ENCODE results near the gene DDX5.

The DDX5 gene

GRCh38 chr17:64506201-64506575 is at the start of gene DDX5:
Gene DDX5, minus strand, starts transcription at chr17:64506289. Its CDS starts 170 bp downstream, at chr17:64506119.
- DNase-seq (ENCODE audit: low read depth): peak; percentile 94

DNA sequence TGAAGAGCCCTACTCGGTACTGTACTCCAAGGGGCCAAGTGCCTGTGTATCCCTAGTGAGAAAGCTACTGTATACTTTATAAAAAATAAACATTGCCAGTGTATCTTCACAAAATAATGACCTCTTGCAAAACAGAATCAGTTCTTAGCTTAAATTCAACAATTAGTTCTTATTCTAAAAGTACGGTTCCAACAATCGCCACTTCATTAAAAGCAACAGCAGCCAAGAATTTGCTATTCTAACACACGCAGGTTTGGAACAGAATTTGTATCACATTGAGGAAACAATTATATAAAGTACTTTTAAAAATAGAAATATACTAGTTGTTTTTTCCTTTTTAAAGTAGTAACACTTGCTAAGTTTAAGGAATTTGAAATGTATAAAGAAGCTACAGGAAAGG is 49.2 kb upstream of the DDX5 start:
- no peak for DNase-seq (ENCODE audit: low read depth)

DNA sequence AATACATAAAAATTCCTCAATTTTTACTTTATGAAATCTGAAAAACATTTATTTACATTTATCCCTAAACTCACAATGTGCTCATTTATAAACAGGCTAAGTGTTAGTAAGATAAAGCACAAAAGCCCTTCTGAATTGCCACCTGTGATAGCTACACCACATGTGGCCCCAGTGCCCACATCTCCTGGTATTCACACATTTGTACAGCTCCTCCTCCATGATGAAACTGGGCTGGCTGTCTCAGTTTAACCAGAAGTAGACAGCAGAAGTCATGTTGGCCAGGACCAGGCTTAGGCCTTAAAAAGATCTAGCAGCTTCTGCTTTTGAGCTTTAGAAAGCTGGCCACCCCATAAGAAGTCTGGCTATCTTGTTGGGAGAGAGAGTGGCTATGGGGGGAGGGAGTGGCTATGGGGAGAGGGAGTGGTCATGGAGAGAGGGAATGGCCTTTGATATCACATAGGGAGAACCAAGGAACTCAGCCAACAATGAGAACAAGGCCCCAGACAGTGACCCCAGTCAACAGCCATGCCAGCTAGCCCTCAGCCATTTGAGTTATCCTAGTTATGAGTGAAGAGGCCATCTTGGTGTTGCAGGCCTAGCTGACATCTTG is 48.0 kb upstream of the DDX5 start:
- no peak for DNase-seq (ENCODE audit: low read depth)

DNA sequence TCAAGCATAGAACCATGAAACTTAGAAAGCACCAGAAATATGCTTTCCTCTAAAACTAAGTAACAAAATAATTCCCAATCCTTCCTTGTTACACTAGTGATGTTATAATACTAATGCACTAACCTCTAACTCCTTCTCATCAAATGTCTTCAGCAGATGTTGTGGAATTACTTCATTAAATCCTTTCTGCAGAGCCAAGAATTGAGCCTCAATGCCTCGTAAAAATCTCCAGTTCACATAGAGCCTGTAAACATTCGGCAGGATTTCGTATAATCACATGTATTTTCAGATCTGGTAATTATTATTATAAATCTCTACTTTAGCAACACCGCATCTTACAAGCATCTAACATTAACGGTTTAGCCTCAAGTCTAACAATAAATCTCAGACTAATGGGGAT is 45.4 kb upstream of the DDX5 start:
- DNase-seq (ENCODE audit: low read depth): peak; percentile 24

DNA sequence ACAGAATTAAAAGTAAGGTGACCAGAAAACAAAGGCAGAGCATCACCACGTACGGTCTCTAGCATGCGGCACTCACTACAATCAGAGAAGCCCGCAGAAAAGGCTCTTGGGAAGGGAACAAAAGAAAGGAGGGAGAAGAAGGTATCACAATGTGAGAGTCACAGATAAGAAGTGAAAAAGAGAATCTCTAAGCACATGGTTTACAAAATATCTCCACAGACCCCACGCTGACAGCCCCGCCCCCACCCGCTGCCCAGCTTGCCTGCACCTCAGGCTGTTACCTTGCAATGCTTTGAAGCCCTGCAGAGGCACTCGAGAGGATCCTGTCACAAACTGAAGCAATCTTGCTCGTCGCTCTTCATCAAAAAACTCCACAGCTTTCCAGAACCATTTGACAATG is 41.2 kb upstream of the DDX5 start:
- DNase-seq (ENCODE audit: low read depth): no peak

GRCh38 chr17:64546716-64547115 is 40.6 kb upstream of the DDX5 start:
- no peak for DNase-seq (ENCODE audit: low read depth)

DNA sequence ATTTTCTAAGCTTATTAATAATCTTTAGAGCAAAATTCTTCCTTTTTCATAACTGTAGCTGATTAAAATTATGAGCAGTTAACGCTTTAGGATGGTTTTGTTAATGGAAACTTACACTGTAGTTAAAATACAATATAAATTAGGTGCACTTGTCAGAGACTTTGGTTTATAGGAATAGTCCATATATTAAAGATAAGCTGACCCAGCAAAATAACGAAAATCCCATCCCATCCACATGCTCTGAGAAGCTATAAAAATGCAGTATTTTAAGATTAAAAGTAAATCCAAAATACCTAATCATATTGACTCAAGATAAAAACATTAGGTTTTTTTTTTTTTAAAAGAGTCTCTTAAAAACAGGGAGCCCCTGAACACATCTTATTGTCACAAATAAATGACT is 38.7 kb upstream of the DDX5 start:
- DNase-seq (ENCODE audit: low read depth): no peak

- DNase-seq (ENCODE audit: low read depth): no peak
Measured at GRCh38 chr17:64540118-64540776, 34.2 kb upstream of the DDX5 start.

GRCh38 chr17:64538508-64539130 is 32.5 kb upstream of the DDX5 start:
- no peak for DNase-seq (ENCODE audit: low read depth)

DNA sequence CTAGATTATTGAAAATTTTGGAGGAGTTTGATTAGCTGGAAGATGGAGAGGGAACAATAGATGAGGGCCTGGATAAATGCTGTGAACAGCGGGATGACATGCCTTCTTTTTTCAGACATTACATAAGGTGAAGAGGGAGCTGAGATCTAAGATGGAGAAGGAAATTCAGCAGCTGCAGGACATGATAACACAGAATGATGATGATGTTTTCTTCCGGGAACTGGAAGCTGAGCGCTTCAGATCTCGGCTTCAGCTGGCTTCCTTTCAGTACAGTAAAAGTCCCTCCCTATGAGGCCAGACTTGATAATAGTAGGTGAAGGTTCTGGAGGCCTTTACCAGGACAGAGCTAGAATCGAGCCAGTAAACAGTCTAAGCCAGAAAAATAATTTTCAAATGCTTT is 31.4 kb upstream of the DDX5 start:
- no peak for DNase-seq (ENCODE audit: low read depth)

- no peak for DNase-seq (ENCODE audit: low read depth)
Measured at GRCh38 chr17:64536913-64537312, 30.8 kb upstream of the DDX5 start.

GRCh38 chr17:64535357-64535756 is 29.3 kb upstream of the DDX5 start:
- no peak for DNase-seq (ENCODE audit: low read depth)

- no peak for DNase-seq (ENCODE audit: low read depth)
Measured at GRCh38 chr17:64534187-64534586, 28.1 kb upstream of the DDX5 start.

- no peak for DNase-seq (ENCODE audit: low read depth)
Measured at GRCh38 chr17:64533784-64534183, 27.7 kb upstream of the DDX5 start.

DNA sequence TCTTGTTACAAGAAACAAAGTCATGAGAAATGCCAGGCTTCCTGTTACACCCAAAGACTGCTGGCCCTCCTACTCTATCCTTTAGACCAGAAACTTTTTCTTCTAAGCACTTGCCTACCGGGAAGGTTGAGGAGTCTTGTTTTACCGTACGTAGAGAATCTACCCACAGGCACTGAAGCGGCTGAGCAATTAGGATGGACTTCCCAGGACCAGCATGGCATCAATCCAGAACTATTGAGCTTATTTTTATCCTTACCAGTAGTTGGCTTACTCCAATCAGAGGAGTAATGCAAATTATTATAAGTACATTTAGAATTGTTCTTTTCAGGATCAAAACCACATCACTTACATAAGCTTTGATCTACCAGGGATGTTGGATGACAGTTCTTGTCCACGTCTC is 26.3 kb upstream of the DDX5 start:
- no peak for DNase-seq (ENCODE audit: low read depth)

DNA sequence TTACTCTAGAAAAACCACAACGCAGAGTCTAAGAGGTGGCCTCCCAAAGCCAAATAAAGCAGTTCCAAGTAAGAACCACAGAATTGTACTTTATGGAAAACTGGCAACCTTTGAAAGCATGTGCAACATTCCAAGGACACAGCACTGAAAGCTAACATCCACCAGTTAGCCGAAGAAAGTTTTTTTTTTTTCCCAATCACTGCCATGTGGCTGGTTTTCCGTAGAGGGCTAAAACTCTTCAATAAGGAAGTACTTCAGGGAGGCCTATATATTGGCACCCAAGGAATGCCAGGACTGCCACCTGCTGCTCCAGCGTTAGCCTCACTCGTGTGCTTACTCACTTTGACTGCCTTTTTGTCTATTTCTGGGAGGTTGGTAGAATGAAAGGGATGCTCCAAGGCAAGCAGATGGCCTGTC is 25.9 kb upstream of the DDX5 start:
- peak; percentile 46 for DNase-seq (ENCODE audit: low read depth)

DNA sequence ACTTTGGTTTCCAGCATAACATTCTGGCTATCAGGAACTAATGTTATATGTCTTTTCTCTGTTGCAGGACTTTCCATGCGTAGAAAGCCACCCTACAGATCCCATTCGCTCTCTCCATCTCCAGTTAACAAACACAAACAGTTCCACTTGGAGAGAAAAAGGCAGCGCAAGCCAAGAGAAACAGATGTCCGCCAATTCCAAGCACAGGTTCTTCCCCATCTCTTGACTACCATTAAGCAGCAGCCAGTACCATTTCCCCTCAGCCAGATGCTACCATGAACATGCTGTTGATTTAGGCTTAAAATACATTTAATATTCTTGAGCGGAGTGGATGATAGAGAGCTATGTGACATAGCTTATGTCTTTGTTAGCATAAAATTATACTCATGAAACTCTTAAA is 23.1 kb upstream of the DDX5 start:
- no peak for DNase-seq (ENCODE audit: low read depth)

DNA sequence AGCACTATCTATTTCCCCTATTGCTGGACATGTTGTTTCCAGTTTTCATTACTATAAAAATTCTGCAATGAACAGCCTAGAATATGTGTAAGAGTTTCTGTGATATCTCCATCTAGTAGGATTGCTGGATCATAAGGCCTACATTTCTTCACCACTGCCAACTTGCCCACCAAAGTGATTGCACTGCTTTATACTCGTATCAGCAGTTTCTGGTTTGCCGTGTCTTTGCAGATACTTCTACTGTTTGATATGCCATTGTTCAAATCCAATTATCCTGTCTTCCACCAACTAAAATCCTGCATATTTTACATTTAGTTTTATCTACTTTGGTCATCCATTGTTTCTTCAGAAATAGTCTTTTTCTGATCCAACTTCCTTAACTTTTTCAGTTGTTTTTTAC is 21.8 kb upstream of the DDX5 start:
- no peak for DNase-seq (ENCODE audit: low read depth)

DNA sequence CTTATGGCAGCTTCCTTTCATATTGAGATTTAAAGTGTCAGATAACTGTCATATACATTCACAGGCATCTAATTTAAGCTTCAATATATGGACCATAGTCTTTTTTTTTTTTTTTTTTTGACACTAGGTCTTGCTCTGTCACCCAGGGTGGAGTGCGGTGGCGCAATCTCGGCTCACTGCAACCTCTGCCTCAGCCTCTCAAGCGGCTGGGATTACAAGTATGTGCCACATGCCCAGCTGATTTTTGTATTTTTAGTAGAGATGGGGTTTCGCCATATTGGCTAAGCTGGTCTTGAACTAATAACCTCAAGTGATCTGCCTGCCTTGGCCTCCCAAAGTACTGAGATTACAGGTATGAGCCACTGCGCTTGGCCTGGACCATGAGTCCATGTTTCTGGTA is 14.3 kb upstream of the DDX5 start:
- DNase-seq (ENCODE audit: low read depth): no peak

DNA sequence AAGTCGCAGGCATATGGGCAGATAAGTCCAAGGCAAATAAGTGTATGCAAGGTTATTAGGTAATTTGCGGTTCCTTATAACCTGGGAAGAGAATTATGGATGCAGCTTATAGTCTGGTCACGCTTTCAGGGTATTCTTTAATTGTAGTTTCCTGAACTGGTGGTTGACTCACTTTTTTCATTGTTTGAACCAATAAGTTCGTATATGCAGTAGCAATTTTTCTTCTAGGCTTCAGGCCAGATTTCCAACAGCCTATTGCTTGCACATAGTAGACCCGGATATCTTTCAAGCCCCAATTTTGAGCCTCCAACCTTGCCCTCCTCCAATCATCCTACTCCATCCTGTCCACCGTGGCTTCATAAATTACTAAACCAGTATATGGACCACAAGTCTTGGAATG is 13.5 kb upstream of the DDX5 start:
- DNase-seq (ENCODE audit: low read depth): no peak

DNA sequence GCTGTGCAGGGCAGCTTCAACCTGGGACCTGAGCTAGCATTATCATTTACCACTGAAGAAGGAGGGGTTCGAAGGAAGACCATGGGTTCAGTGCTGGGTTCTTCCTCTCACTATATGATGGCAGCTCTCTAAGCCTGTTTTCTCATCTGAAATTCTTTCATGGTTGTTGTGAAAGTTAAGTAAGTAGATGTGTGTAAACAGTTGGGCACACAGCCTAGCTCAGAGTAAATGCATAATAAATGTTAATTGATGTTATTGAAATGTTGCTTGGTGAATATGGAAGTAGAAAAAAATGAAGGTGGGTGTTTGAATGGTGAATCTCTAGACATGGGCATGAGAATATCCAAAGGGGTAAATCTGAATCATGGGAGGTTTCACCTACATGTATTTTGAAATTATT is 9.7 kb upstream of the DDX5 start:
- no peak for DNase-seq (ENCODE audit: low read depth)

- DNase-seq (ENCODE audit: low read depth): no peak
Measured at GRCh38 chr17:64515419-64515818, 9.3 kb upstream of the DDX5 start.

DNA sequence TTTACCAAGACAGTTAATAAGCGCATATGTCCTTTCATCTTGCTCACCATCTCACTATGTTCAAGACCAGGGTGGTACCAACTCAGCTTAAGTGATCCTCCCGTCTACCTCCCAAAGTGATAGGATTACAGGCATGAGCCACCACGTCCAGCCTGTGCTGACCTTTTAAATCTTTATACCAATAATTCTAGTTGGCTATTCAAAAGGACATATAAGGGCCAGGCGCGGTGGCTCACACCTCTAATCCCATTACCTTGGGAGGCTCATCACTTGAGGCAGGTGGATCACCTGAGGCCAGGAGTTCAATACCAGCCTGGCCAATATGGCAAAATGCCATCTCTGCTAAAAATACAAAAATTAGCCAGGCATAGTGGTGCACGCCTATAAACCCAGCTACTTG is 3.1 kb upstream of the DDX5 start:
- DNase-seq (ENCODE audit: low read depth): no peak

- no peak for DNase-seq (ENCODE audit: low read depth)
Measured at GRCh38 chr17:64508683-64509082, 2.6 kb upstream of the DDX5 start.

All from GM04504 (cell line).